HG03045 (cell line): Measurements from ENCODE around the gene ATP1B1.

ENCODE experiments used
- ATAC-seq: cut with Tn5 transposase; IDR thresholded peaks from one replicate; pipeline ENCODE4 v1.9.1; 2021; ENCODE audit warnings: mild to moderate bottlenecking, moderate library complexity; ENCODE audit not compliant: unreplicated experiment

Gene ATP1B1

DNA sequence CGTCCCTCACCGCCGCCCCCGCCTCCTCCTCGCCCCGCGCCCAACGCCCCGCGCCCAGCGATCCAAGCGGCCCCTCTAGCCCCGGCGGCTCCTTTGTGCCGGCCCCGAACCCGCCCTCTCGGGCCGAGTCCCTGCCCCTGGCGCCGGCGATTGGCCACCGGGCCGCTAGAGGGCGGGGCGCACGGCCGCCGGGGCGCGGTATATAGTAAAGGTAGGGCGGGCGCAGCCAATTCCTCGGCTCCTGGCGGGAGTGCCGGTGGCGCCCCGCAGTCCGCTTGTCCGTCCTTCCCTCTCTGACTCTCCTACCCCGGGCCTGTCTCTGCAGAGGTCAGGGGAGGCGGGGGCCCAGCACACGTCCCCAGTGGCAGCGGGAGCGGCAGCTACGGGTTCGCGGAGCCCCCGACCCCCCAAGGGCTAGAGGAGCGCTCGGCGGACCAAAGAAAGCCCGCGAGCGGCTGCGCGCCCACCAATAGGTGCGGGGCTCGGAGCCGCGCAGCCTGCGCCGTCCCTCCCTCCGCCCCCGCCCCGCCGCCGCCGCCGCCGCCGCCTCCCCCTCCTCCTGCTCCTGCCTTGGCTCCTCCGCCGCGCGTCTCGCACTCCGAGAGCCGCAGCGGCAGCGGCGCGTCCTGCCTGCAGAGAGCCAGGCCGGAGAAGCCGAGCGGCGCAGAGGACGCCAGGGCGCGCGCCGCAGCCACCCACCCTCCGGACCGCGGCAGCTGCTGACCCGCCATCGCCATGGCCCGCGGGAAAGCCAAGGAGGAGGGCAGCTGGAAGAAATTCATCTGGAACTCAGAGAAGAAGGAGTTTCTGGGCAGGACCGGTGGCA is at the start of gene ATP1B1:
Gene ATP1B1, plus strand, starts transcription at position 596 of the 826 bp plus-strand sequence. Its CDS starts 140 bp downstream, at position 736.
- peak; percentile 94 for ATAC-seq

DNA sequence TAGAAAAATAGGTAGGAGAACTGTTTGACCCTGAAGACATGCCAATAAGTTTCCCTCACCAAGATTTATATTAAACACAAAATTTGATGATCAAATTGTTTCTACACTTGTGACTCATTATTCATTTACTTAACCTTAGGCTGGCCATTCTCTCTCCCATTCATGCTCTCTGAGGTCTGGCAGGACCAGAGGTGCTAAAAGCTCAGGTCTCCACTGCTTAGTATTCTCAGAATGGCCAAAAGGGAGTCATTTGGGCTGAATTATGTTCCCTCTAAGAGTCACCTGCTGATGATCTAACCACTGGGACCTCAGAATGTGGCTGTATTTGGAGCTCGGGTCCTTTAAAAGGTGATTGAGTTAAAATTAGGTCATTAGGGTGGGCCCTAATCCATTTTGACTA is 47.1 kb upstream of the ATP1B1 start:
- ATAC-seq: no peak

GRCh38 chr1:169060043-169060722 is 46.3 kb upstream of the ATP1B1 start:
- no peak for ATAC-seq

DNA sequence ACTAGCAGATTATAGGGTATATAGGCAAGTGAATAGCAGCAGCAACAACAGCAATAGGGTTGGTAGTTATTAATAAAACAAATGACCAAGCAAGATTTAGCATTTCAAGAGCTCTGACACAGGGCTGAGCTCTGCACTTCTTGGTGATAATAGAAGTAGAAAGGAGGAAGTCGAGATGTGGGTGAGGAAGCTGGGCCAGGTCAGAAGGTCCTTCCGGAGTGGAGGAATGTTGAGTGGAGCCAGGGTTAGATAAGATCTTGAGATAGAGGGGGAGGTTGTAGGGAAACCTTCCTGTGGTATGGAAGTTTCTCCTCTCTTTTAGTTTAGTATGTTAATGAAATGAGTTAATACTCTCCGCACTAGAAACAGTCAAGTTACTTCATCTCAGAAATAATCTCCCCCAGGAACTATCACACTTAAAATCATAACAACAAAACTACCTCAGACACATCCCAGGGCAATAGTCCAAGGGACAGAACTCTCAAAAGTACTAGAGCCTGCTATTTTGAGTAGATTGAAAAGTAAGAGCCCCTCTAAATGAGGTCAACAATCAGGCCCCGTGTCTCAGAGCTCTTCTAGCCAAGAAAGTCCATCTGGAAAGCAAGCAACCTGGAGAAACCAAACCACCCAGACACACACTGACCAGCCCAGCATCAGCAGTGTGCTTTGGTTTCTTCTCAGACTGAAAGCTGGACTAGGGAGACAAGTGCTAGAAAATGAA is 45.4 kb upstream of the ATP1B1 start:
- no peak for ATAC-seq

GRCh38 chr1:169062152-169062551 is 44.3 kb upstream of the ATP1B1 start:
- ATAC-seq: no peak

DNA sequence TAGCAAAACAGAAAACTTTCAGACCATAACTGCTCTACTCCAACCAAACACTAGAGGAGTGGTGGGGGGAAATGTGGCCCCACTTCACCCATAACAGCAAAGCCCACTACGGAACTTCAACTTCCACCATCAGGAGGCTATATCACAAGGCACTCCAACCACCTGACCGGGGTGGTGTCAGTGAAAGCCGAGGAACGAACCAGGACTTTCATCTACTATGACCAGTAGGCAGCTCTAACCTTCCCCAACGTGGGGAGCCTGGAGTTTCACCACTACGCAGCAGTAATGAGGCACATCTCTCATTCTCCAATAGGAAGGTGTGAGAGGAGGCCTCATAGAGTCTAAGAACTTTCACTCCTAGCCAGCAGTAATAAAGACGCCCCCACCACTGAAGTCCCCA is 42.4 kb upstream of the ATP1B1 start:
- ATAC-seq: no peak

DNA sequence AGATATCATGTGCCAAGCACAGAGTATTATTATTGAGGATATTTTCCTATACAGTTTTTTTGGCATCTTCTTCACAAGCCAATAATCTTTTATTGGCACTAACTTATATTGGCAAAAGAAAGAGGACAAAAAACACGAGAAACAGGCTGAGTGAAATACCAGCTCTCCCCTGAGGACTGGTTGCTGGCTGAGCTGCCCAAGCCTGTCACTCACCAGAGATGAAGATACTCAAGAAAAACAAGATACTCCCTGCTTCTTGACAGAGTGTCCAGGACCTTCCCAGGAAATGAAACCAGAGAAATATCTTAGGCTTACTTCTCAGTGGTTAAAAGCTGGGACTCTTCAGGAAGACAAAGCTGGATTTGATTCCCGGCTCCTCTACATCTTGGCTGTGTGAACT is 35.9 kb upstream of the ATP1B1 start:
- no peak for ATAC-seq

GRCh38 chr1:169070958-169071357 is 35.5 kb upstream of the ATP1B1 start:
- no peak for ATAC-seq

- ATAC-seq: no peak
These were observed 33.4 kb upstream of the ATP1B1 start for GRCh38 chr1:169072945-169073725.

GRCh38 chr1:169078163-169078883 is 28.2 kb upstream of the ATP1B1 start:
- ATAC-seq: no peak

GRCh38 chr1:169081503-169082123 is 24.9 kb upstream of the ATP1B1 start:
- ATAC-seq: no peak

DNA sequence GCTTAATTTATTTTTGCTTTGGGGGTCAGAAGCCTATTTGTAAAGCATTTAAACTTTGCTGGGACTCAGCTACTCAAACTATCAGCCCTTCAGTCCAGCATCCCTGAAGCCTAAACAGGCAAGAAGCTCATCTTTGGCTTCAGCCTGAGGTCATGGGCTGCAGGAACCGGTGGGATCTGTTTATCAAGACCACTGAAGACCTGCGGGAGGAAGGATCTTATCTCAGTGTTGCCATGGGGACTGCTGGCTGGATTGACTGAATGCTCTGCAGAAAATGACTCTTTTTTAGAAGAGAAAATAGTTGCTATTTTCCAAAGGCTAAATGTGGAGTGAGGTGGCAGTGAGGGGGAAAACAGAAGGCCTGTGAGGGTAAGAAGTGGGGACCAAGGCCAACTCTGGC is 20.6 kb upstream of the ATP1B1 start:
- no peak for ATAC-seq

GRCh38 chr1:169086603-169087455 is 19.7 kb upstream of the ATP1B1 start:
- no peak for ATAC-seq

DNA sequence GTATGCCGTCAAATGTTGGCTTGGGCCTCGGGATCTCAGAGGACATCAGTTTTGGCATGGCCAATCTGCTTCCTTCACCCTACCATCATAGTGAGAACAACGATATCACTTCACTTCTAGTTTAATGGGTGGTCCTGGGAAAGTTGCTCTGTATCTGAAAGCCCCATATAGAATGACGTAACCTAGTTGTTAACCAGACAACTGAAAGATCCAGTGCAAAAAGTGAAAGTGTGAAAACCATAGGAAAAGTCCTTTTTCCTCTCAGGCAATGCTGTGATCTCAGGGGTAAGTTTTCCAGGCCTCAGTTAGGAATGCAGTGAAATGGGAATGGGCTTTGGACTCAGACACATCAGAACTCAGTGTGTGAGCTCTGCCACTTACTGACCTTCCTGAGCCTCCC is 18.6 kb upstream of the ATP1B1 start:
- no peak for ATAC-seq

- no peak for ATAC-seq
These were observed 16.7 kb upstream of the ATP1B1 start for GRCh38 chr1:169089776-169090175.

DNA sequence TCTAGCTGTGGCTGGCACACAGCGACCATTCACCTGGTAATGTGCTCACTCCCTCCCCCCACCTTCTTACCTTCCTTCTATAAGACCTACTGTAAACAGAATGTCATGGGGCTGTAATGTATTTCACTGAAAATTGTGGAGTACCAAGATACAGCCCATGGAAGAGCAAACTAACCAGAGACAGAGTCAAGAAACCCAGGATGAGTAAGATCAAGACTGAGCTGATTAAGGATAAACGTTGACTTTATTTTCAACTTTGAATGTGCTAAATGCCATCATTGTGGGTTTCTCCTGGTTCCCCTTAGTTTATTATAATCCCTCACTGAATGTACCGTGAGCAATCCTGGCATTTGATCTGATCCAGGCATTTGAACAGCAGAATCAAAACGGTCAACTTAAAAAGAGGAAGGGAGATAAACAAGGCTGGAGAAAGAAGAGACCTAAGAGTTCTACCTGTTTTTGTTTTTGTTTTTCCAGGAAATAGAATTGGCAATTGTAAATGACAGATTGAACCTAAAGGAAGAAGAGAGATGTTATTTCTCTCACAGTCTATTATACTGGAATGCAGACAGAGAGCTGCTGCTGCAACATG is 16.1 kb upstream of the ATP1B1 start:
- no peak for ATAC-seq

GRCh38 chr1:169090900-169091311 is 15.6 kb upstream of the ATP1B1 start:
- ATAC-seq: peak; percentile 54

DNA sequence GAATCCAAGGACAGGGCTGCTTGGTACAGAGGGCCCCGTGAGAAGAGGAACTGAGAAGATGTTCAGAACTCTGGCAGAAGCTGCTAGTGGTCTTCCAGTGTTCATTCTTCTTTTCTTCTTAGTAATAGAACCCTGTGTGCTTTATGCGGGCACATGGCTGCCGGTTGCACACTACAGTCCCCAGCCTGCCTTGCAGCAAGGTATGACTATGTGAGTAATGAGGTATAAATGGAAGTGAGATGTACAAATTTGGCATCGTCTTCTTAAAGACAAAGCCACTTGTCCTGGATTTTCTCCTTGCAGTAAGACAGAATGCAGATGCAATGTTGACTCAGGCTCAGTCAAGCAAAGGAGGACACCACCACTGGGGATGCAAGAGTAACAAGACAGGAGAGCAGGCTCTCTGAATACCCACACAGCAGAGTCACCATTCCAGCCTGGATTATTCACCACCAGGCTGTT is 15.0 kb upstream of the ATP1B1 start:
- ATAC-seq: peak; percentile 71
